22Rv1 (cell line): ENCODE measurements around the gene TPGS2.

Experiments used
- CTCF ChIP-seq: fragments of 450-650 bp; IDR thresholded peaks from 2 replicates; pipeline ENCODE4 v1.5.1; 2017; ENCODE audit warnings: mild to moderate bottlenecking
- ZFX ChIP-seq: fragments of 450-650 bp; IDR thresholded peaks from 2 replicates; pipeline ENCODE4 v1.6.1; 2017; ENCODE audit warnings: antibody characterized with exemption, borderline replicate concordance

- TF ChIP-seq CTCF (no peak), ZFX (no peak)
Measured at GRCh38 chr18:36850527-36851201, 21.9 kb upstream of the TPGS2 start.
